Measurements from ENCODE around the gene DARS1.

Gene DARS1

GRCh38 chr2:135936524-135936923, 48.9 kb downstream of the DARS1 start:
- no peaks in the 10 kb centered on the region for H3K27me3 ChIP-seq (ENCODE audit: control insufficient read depth in 5 of 5, insufficient read depth in 4 of 5, low read length in 5 of 5)
- H3K4me1 ChIP-seq (ENCODE audit: control insufficient read depth in 5 of 5, insufficient read depth in 5 of 5, low read length in 5 of 5) = no peaks in the 10 kb centered on the region
- no peak overlapping the region for H3K27ac ChIP-seq (ENCODE audit: low read depth, low read length)
- H3K4me3 ChIP-seq (ENCODE audit: low read depth in 1 of 5, low read length in 5 of 5) = no peak overlapping the region
- peaks cover 3 to 19% (median 12%) of the 10 kb centered on the region in 5 donors for H3K36me3 ChIP-seq (ENCODE audit: control insufficient read depth in 5 of 5, insufficient read depth in 5 of 5, low read length in 5 of 5)
- no peaks in the 10 kb centered on the region for H3K9me3 ChIP-seq (ENCODE audit: control insufficient read depth in 5 of 5, low read length in 5 of 5)
- no peak overlapping the region for H3K9ac ChIP-seq (ENCODE audit: low read length in 5 of 5)

GRCh38 chr2:135935914-135936313, 49.5 kb downstream of the DARS1 start:
- Histone ChIP-seq H3K9ac (ENCODE audit: low read length in 5 of 5) (no peak overlapping the region), H3K4me3 (ENCODE audit: low read depth in 1 of 5, low read length in 5 of 5) (no peak overlapping the region), H3K27me3 (ENCODE audit: control insufficient read depth in 5 of 5, insufficient read depth in 4 of 5, low read length in 5 of 5) (no peaks in the 10 kb centered on the region), H3K36me3 (ENCODE audit: control insufficient read depth in 5 of 5, insufficient read depth in 5 of 5, low read length in 5 of 5) (peaks cover 5 to 25% (median 13%) of the 10 kb centered on the region in 5 donors), H3K9me3 (ENCODE audit: control insufficient read depth in 5 of 5, low read length in 5 of 5) (no peaks in the 10 kb centered on the region), H3K4me1 (ENCODE audit: control insufficient read depth in 5 of 5, insufficient read depth in 5 of 5, low read length in 5 of 5) (no peaks in the 10 kb centered on the region), H3K27ac (ENCODE audit: low read depth, low read length) (no peak overlapping the region)

GRCh38 chr2:135931776-135932443, 53.5 kb downstream of the DARS1 start:
- Histone ChIP-seq H3K9ac (ENCODE audit: low read length in 5 of 5) (no peak overlapping the region), H3K36me3 (ENCODE audit: control insufficient read depth in 5 of 5, insufficient read depth in 5 of 5, low read length in 5 of 5) (peaks cover 19 to 41% (median 31%) of the 10 kb centered on the region in 5 donors), H3K4me3 (ENCODE audit: low read depth in 1 of 5, low read length in 5 of 5) (no peak overlapping the region), H3K9me3 (ENCODE audit: control insufficient read depth in 5 of 5, low read length in 5 of 5) (no peaks in the 10 kb centered on the region), H3K27me3 (ENCODE audit: control insufficient read depth in 5 of 5, insufficient read depth in 4 of 5, low read length in 5 of 5) (no peaks in the 10 kb centered on the region), H3K27ac (ENCODE audit: low read depth, low read length) (no peak overlapping the region), H3K4me1 (ENCODE audit: control insufficient read depth in 5 of 5, insufficient read depth in 5 of 5, low read length in 5 of 5) (no peaks in the 10 kb centered on the region)

GRCh38 chr2:135926605-135927004, 58.8 kb downstream of the DARS1 start:
- Histone ChIP-seq H3K27me3 (ENCODE audit: control insufficient read depth in 5 of 5, insufficient read depth in 4 of 5, low read length in 5 of 5) (no peaks in the 10 kb centered on the region), H3K4me3 (ENCODE audit: low read depth in 1 of 5, low read length in 5 of 5) (no peak overlapping the region), H3K4me1 (ENCODE audit: control insufficient read depth in 5 of 5, insufficient read depth in 5 of 5, low read length in 5 of 5) (no peaks in the 10 kb centered on the region), H3K9ac (ENCODE audit: low read length in 5 of 5) (no peak overlapping the region), H3K27ac (ENCODE audit: low read depth, low read length) (no peak overlapping the region), H3K9me3 (ENCODE audit: control insufficient read depth in 5 of 5, low read length in 5 of 5) (no peaks in the 10 kb centered on the region), H3K36me3 (ENCODE audit: control insufficient read depth in 5 of 5, insufficient read depth in 5 of 5, low read length in 5 of 5) (peaks cover 20 to 35% (median 28%) of the 10 kb centered on the region in 5 donors)

GRCh38 chr2:135925571-135925970, 59.9 kb downstream of the DARS1 start:
- H3K4me3 ChIP-seq (ENCODE audit: low read depth in 1 of 5, low read length in 5 of 5) = no peak overlapping the region
- H3K9me3 ChIP-seq (ENCODE audit: control insufficient read depth in 5 of 5, low read length in 5 of 5) = no peaks in the 10 kb centered on the region
- no peak overlapping the region for H3K9ac ChIP-seq (ENCODE audit: low read length in 5 of 5)
- peaks cover 19 to 27% (median 23%) of the 10 kb centered on the region in 5 donors for H3K36me3 ChIP-seq (ENCODE audit: control insufficient read depth in 5 of 5, insufficient read depth in 5 of 5, low read length in 5 of 5)
- H3K4me1 ChIP-seq (ENCODE audit: control insufficient read depth in 5 of 5, insufficient read depth in 5 of 5, low read length in 5 of 5) = no peaks in the 10 kb centered on the region
- no peaks in the 10 kb centered on the region for H3K27me3 ChIP-seq (ENCODE audit: control insufficient read depth in 5 of 5, insufficient read depth in 4 of 5, low read length in 5 of 5)
- no peak overlapping the region for H3K27ac ChIP-seq (ENCODE audit: low read depth, low read length)

- no peak overlapping the region for H3K27ac ChIP-seq (ENCODE audit: low read depth, low read length)
- no peaks in the 10 kb centered on the region for H3K9me3 ChIP-seq (ENCODE audit: control insufficient read depth in 5 of 5, low read length in 5 of 5)
- no peaks in the 10 kb centered on the region for H3K27me3 ChIP-seq (ENCODE audit: control insufficient read depth in 5 of 5, insufficient read depth in 4 of 5, low read length in 5 of 5)
- no peak overlapping the region for H3K9ac ChIP-seq (ENCODE audit: low read length in 5 of 5)
- H3K4me3 ChIP-seq (ENCODE audit: low read depth in 1 of 5, low read length in 5 of 5) = no peak overlapping the region
- H3K4me1 ChIP-seq (ENCODE audit: control insufficient read depth in 5 of 5, insufficient read depth in 5 of 5, low read length in 5 of 5) = peaks cover 0 to 5% (median 0%) of the 10 kb centered on the region in 5 donors
- H3K36me3 ChIP-seq (ENCODE audit: control insufficient read depth in 5 of 5, insufficient read depth in 5 of 5, low read length in 5 of 5) = peaks cover 0 to 15% (median 12%) of the 10 kb centered on the region in 5 donors
These were observed 69.2 kb downstream of the DARS1 start for GRCh38 chr2:135916207-135916606.

GRCh38 chr2:135914485-135914884, 70.9 kb downstream of the DARS1 start:
- no peak overlapping the region for H3K27ac ChIP-seq (ENCODE audit: low read depth, low read length)
- H3K9ac ChIP-seq (ENCODE audit: low read length in 5 of 5) = no peak overlapping the region
- H3K36me3 ChIP-seq (ENCODE audit: control insufficient read depth in 5 of 5, insufficient read depth in 5 of 5, low read length in 5 of 5) = peaks cover 7 to 21% (median 16%) of the 10 kb centered on the region in 5 donors
- no peaks in the 10 kb centered on the region for H3K27me3 ChIP-seq (ENCODE audit: control insufficient read depth in 5 of 5, insufficient read depth in 4 of 5, low read length in 5 of 5)
- H3K9me3 ChIP-seq (ENCODE audit: control insufficient read depth in 5 of 5, low read length in 5 of 5) = no peaks in the 10 kb centered on the region
- H3K4me1 ChIP-seq (ENCODE audit: control insufficient read depth in 5 of 5, insufficient read depth in 5 of 5, low read length in 5 of 5) = peaks cover 0 to 5% (median 0%) of the 10 kb centered on the region in 5 donors
- H3K4me3 ChIP-seq (ENCODE audit: low read depth in 1 of 5, low read length in 5 of 5) = no peak overlapping the region

- Histone ChIP-seq H3K4me1 (ENCODE audit: control insufficient read depth in 5 of 5, insufficient read depth in 5 of 5, low read length in 5 of 5) (peaks cover 0 to 5% (median 0%) of the 10 kb centered on the region in 5 donors), H3K27ac (ENCODE audit: low read depth, low read length) (no peak overlapping the region), H3K9ac (ENCODE audit: low read length in 5 of 5) (no peak overlapping the region)
These were observed 71.6 kb downstream of the DARS1 start for GRCh38 chr2:135913727-135914365.

GRCh38 chr2:135909976-135910375, 75.5 kb downstream of the DARS1 start:
- no peaks in the 10 kb centered on the region for H3K27me3 ChIP-seq (ENCODE audit: control insufficient read depth in 5 of 5, insufficient read depth in 4 of 5, low read length in 5 of 5)
- no peak overlapping the region for H3K9ac ChIP-seq (ENCODE audit: low read length in 5 of 5)
- peaks cover 0 to 5% (median 0%) of the 10 kb centered on the region in 5 donors for H3K4me1 ChIP-seq (ENCODE audit: control insufficient read depth in 5 of 5, insufficient read depth in 5 of 5, low read length in 5 of 5)
- no peak overlapping the region for H3K4me3 ChIP-seq (ENCODE audit: low read depth in 1 of 5, low read length in 5 of 5)
- peaks cover 24 to 53% (median 27%) of the 10 kb centered on the region in 5 donors for H3K36me3 ChIP-seq (ENCODE audit: control insufficient read depth in 5 of 5, insufficient read depth in 5 of 5, low read length in 5 of 5)
- H3K27ac ChIP-seq (ENCODE audit: low read depth, low read length) = no peak overlapping the region
- no peaks in the 10 kb centered on the region for H3K9me3 ChIP-seq (ENCODE audit: control insufficient read depth in 5 of 5, low read length in 5 of 5)

More at GRCh38 chr2:135913727-135914365, 71.6 kb downstream of the DARS1 start:
- Histone ChIP-seq H3K4me3 (ENCODE audit: low read depth in 1 of 5, low read length in 5 of 5) (no peak overlapping the region), H3K27me3 (ENCODE audit: control insufficient read depth in 5 of 5, insufficient read depth in 4 of 5, low read length in 5 of 5) (no peaks in the 10 kb centered on the region), H3K36me3 (ENCODE audit: control insufficient read depth in 5 of 5, insufficient read depth in 5 of 5, low read length in 5 of 5) (peaks cover 8 to 25% (median 19%) of the 10 kb centered on the region in 5 donors), H3K9me3 (ENCODE audit: control insufficient read depth in 5 of 5, low read length in 5 of 5) (no peaks in the 10 kb centered on the region)

- H3K4me3 ChIP-seq (ENCODE audit: low read depth in 1 of 5, low read length in 5 of 5) = no peak overlapping the region
- H3K27ac ChIP-seq (ENCODE audit: low read depth, low read length) = no peak overlapping the region
- peaks cover 16 to 44% (median 23%) of the 10 kb centered on the region in 5 donors for H3K36me3 ChIP-seq (ENCODE audit: control insufficient read depth in 5 of 5, insufficient read depth in 5 of 5, low read length in 5 of 5)
- H3K9ac ChIP-seq (ENCODE audit: low read length in 5 of 5) = no peak overlapping the region
- no peaks in the 10 kb centered on the region for H3K9me3 ChIP-seq (ENCODE audit: control insufficient read depth in 5 of 5, low read length in 5 of 5)
- no peaks in the 10 kb centered on the region for H3K27me3 ChIP-seq (ENCODE audit: control insufficient read depth in 5 of 5, insufficient read depth in 4 of 5, low read length in 5 of 5)
- peaks cover 0 to 9% (median 6%) of the 10 kb centered on the region in 5 donors for H3K4me1 ChIP-seq (ENCODE audit: control insufficient read depth in 5 of 5, insufficient read depth in 5 of 5, low read length in 5 of 5)
These were observed 79.7 kb downstream of the DARS1 start for GRCh38 chr2:135905679-135906078.

Data from subcutaneous abdominal adipose tissue (tissue), 5 donors.